ENCODE results near the gene KANSL1.
"Not testable (repeated sequence)": the region's sequence is repeated elsewhere in the genome, so short reads cannot be mapped to it uniquely, and the experiment has no call there.

Gene KANSL1

GRCh38 chr17:46136820-46137219 lies 56.4 kb downstream of the KANSL1 start:
- DNase-seq = no peak

- DNase-seq = no peak
These were observed 57.2 kb downstream of the KANSL1 start for GRCh38 chr17:46135879-46136563.

GRCh38 chr17:46135126-46135812 lies 58.0 kb downstream of the KANSL1 start:
- DNase-seq = no peak

GRCh38 chr17:46129302-46129701 lies 63.9 kb downstream of the KANSL1 start:
- no peak for DNase-seq

- DNase-seq = no peak
These were observed 64.8 kb downstream of the KANSL1 start for GRCh38 chr17:46128453-46128852.

GRCh38 chr17:46127524-46127923 lies 65.7 kb downstream of the KANSL1 start:
- no peak for DNase-seq

- DNase-seq = no peak
These were observed 66.4 kb downstream of the KANSL1 start for GRCh38 chr17:46126840-46127239.

- DNase-seq = no peak
These were observed 67.4 kb downstream of the KANSL1 start for GRCh38 chr17:46125831-46126230.

GRCh38 chr17:46124695-46125592 lies 68.3 kb downstream of the KANSL1 start:
- no peak for DNase-seq

- no peak for DNase-seq
These were observed 69.6 kb downstream of the KANSL1 start for GRCh38 chr17:46123607-46124006.

GRCh38 chr17:46122486-46122871 lies 70.8 kb downstream of the KANSL1 start:
- no peak for DNase-seq

GRCh38 chr17:46121841-46122485 lies 71.3 kb downstream of the KANSL1 start:
- DNase-seq = no peak

GRCh38 chr17:46121165-46121764 lies 72.0 kb downstream of the KANSL1 start:
- no peak for DNase-seq

- DNase-seq = no peak
These were observed 72.7 kb downstream of the KANSL1 start for GRCh38 chr17:46120537-46120936.

- DNase-seq = no peak
These were observed 73.2 kb downstream of the KANSL1 start for GRCh38 chr17:46120078-46120477.

- DNase-seq = no peak
These were observed 74.3 kb downstream of the KANSL1 start for GRCh38 chr17:46118964-46119363.

- DNase-seq = no peak
These were observed 75.2 kb downstream of the KANSL1 start for GRCh38 chr17:46117850-46118696.

- no peak for DNase-seq
These were observed 76.1 kb downstream of the KANSL1 start for GRCh38 chr17:46117117-46117516.

GRCh38 chr17:46115699-46116098 lies 77.5 kb downstream of the KANSL1 start:
- DNase-seq = no peak

GRCh38 chr17:46111236-46111635 lies 82.0 kb downstream of the KANSL1 start:
- not testable (repeated sequence) for DNase-seq

GRCh38 chr17:46110219-46110618 lies 83.0 kb downstream of the KANSL1 start:
- no peak for DNase-seq
